Measurements from ENCODE around the gene HSD17B4. TPM values are rescaled to one million over a fixed set of nuclear protein-coding genes. Genes with fewer than 3 reads are reported as not detected.
"Not testable (repeated sequence)": the region's sequence is repeated elsewhere in the genome, so short reads cannot be mapped to it uniquely, and the experiment has no call there.

Gene HSD17B4
- total RNA-seq, 1 experiment from 2014 or later, result 107 TPM

- H3K27me3 ChIP-seq (replicated peaks), result no peaks in the 10 kb centered on the region
- no peaks in the 10 kb centered on the region for H3K9me3 ChIP-seq (replicated peaks)
- H3K4me3 ChIP-seq, result no peak overlapping the region
- no peaks in the 10 kb centered on the region for H3K36me3 ChIP-seq
- H3K27ac ChIP-seq, result no peak overlapping the region
- H3K4me1 ChIP-seq (replicated peaks), result no peaks in the 10 kb centered on the region
- DNase-seq (ENCODE audit: low read depth in 1 of 2, low spot score in 2 of 2), result no peak
Observed at GRCh38 chr5:119417891-119418605, 34.2 kb upstream of the HSD17B4 start.

GRCh38 chr5:119418606-119419100, 33.6 kb upstream of the HSD17B4 start:
- Histone ChIP-seq H3K4me3 (no peak overlapping the region), H3K36me3 (no peaks in the 10 kb centered on the region), H3K27ac (no peak overlapping the region), H3K27me3 (replicated peaks) (no peaks in the 10 kb centered on the region), H3K9me3 (replicated peaks) (no peaks in the 10 kb centered on the region), H3K4me1 (replicated peaks) (no peaks in the 10 kb centered on the region)
- no peak for DNase-seq (ENCODE audit: low read depth in 1 of 2, low spot score in 2 of 2)

GRCh38 chr5:119420169-119420568, 32.1 kb upstream of the HSD17B4 start:
- Histone ChIP-seq H3K27me3 (replicated peaks) (no peaks in the 10 kb centered on the region), H3K9me3 (replicated peaks) (no peaks in the 10 kb centered on the region), H3K36me3 (no peaks in the 10 kb centered on the region), H3K27ac (no peak overlapping the region), H3K4me1 (replicated peaks) (no peaks in the 10 kb centered on the region), H3K4me3 (no peak overlapping the region)
- no peak for DNase-seq (ENCODE audit: low read depth in 1 of 2, low spot score in 2 of 2)

GRCh38 chr5:119426057-119426456, 26.2 kb upstream of the HSD17B4 start:
- Histone ChIP-seq H3K36me3 (no peaks in the 10 kb centered on the region), H3K9me3 (replicated peaks) (no peaks in the 10 kb centered on the region), H3K27me3 (replicated peaks) (no peaks in the 10 kb centered on the region), H3K4me1 (replicated peaks) (no peaks in the 10 kb centered on the region), H3K4me3 (no peak overlapping the region), H3K27ac (no peak overlapping the region)
- DNase-seq (ENCODE audit: low read depth in 1 of 2, low spot score in 2 of 2), result no peak

GRCh38 chr5:119427060-119427459, 25.2 kb upstream of the HSD17B4 start:
- Histone ChIP-seq H3K9me3 (replicated peaks) (no peaks in the 10 kb centered on the region), H3K4me1 (replicated peaks) (no peaks in the 10 kb centered on the region), H3K36me3 (no peaks in the 10 kb centered on the region), H3K27me3 (replicated peaks) (no peaks in the 10 kb centered on the region), H3K27ac (no peak overlapping the region), H3K4me3 (no peak overlapping the region)
- no peak for DNase-seq (ENCODE audit: low read depth in 1 of 2, low spot score in 2 of 2)

GRCh38 chr5:119427596-119427995, 24.7 kb upstream of the HSD17B4 start:
- not testable (repeated sequence) for H3K4me3 ChIP-seq; DNase-seq (ENCODE audit: low read depth in 1 of 2, low spot score in 2 of 2); H3K9me3 ChIP-seq (replicated peaks); H3K27ac ChIP-seq; H3K36me3 ChIP-seq; H3K4me1 ChIP-seq (replicated peaks); H3K27me3 ChIP-seq (replicated peaks)

- not testable (repeated sequence) for H3K36me3 ChIP-seq; H3K27ac ChIP-seq; H3K4me3 ChIP-seq; H3K4me1 ChIP-seq (replicated peaks); H3K27me3 ChIP-seq (replicated peaks); DNase-seq (ENCODE audit: low read depth in 1 of 2, low spot score in 2 of 2); H3K9me3 ChIP-seq (replicated peaks)
Observed at GRCh38 chr5:119428166-119428565, 24.1 kb upstream of the HSD17B4 start.

- H3K4me1 ChIP-seq (replicated peaks); H3K36me3 ChIP-seq; H3K27ac ChIP-seq; H3K9me3 ChIP-seq (replicated peaks); H3K4me3 ChIP-seq; H3K27me3 ChIP-seq (replicated peaks); DNase-seq (ENCODE audit: low read depth in 1 of 2, low spot score in 2 of 2): not testable (repeated sequence)
Observed at GRCh38 chr5:119428574-119428973, 23.7 kb upstream of the HSD17B4 start.

GRCh38 chr5:119432674-119433237, 19.5 kb upstream of the HSD17B4 start:
- not testable (repeated sequence) for DNase-seq (ENCODE audit: low read depth in 1 of 2, low spot score in 2 of 2); H3K27me3 ChIP-seq (replicated peaks); H3K9me3 ChIP-seq (replicated peaks); H3K4me3 ChIP-seq; H3K36me3 ChIP-seq; H3K27ac ChIP-seq; H3K4me1 ChIP-seq (replicated peaks)

GRCh38 chr5:119435436-119436132, 16.7 kb upstream of the HSD17B4 start:
- Histone ChIP-seq H3K4me1 (replicated peaks) (0 out of 2 replicates have a peak, but pooled peaks cover 3% of the 10 kb centered on the region), H3K9me3 (replicated peaks) (no peaks in the 10 kb centered on the region; the same call in 1 of the 2 replicates), H3K4me3 (no peak overlapping the region), H3K27ac (no peak overlapping the region), H3K27me3 (replicated peaks) (peaks cover 9% of the 10 kb centered on the region; the same call in 1 of the 2 replicates), H3K36me3 (no peaks in the 10 kb centered on the region)
- DNase-seq (ENCODE audit: low read depth in 1 of 2, low spot score in 2 of 2), result peak; percentile 42 to 62

- H3K4me1 ChIP-seq (replicated peaks); H3K27ac ChIP-seq: not testable (repeated sequence)
Observed at GRCh38 chr5:119437785-119438586, 14.3 kb upstream of the HSD17B4 start.

GRCh38 chr5:119438587-119438917, 13.7 kb upstream of the HSD17B4 start:
- H3K4me3 ChIP-seq; H3K36me3 ChIP-seq; H3K27me3 ChIP-seq (replicated peaks); H3K27ac ChIP-seq; H3K4me1 ChIP-seq (replicated peaks); H3K9me3 ChIP-seq (replicated peaks); DNase-seq (ENCODE audit: low read depth in 1 of 2, low spot score in 2 of 2): not testable (repeated sequence)

More at GRCh38 chr5:119437785-119438586, 14.3 kb upstream of the HSD17B4 start:
- not testable (repeated sequence) for DNase-seq (ENCODE audit: low read depth in 1 of 2, low spot score in 2 of 2); H3K9me3 ChIP-seq (replicated peaks); H3K27me3 ChIP-seq (replicated peaks); H3K4me3 ChIP-seq; H3K36me3 ChIP-seq

- DNase-seq (ENCODE audit: low read depth in 1 of 2, low spot score in 2 of 2), result no peak
- no peak overlapping the region for H3K27ac ChIP-seq
- H3K27me3 ChIP-seq (replicated peaks), result peaks cover 9% of the 10 kb centered on the region; the same call in 1 of the 2 replicates
- no peaks in the 10 kb centered on the region for H3K36me3 ChIP-seq
- H3K4me3 ChIP-seq, result no peak overlapping the region
- H3K9me3 ChIP-seq (replicated peaks), result no peaks in the 10 kb centered on the region
- 0 out of 2 replicates have a peak, but pooled peaks cover 2% of the 10 kb centered on the region for H3K4me1 ChIP-seq (replicated peaks)
Observed at GRCh38 chr5:119439140-119439631, 13.1 kb upstream of the HSD17B4 start.

Data from SJSA1 (cell line).